HepG2 (cell line): Measurements from ENCODE around the gene SMYD4. TPM values are rescaled to one million over a fixed set of nuclear protein-coding genes. Genes with fewer than 3 reads are reported as not detected.
A peak's percentile ranks its signal among the peaks of the same experiment; 100 is the strongest.

Experiments used
- ATAC-seq: fragments of 200-7000 bp; cut with Tn5 transposase; 3 replicates; pipeline ENCODE4 v1.9.1; 2020; ENCODE audit warnings: mild to moderate bottlenecking, moderate library complexity
- BruUV-seq: library from RNA; stranded (reverse); fragments of 400-500 nt; replicated peaks from 2 replicates; lab custom pipeline; 2021; lab: Mats Ljungman, UMichigan
- CTCF ChIA-PET: fragments of 300-600 bp; formaldehyde crosslinking; extraction: SDS; loops from one replicate; lab custom pipeline; 2021; ENCODE audit warnings: low total read pairs, inconsistent platforms, low intra/inter-chr PET ratio; lab: Yijun Ruan, JAX
- POLR2A ChIA-PET: fragments of 350-600 bp; sonication (Branson Sonifier 250); formaldehyde crosslinking; loops from one replicate; lab custom pipeline; 2020; ENCODE audit warnings: antibody characterized with exemption, inconsistent platforms; lab: Yijun Ruan, JAX
- DNase-seq: peaks from one replicate; pipeline ENCODE4 v3.0.0-alpha.2; 2015; ENCODE audit warnings: low spot score
- FAIRE-seq: peaks from 3 replicates; lab custom pipeline; 2011; peaks lifted over from hg19 to GRCh38; lab: Jason Lieb, UNC
- H2AFZ ChIP-seq: one replicate; pipeline ENCODE4 v1.6.1; 2011; ENCODE audit warnings: low read length, inconsistent platforms
- H3K27ac ChIP-seq: fragments of 300-600 bp; 3 replicates; pipeline ENCODE4 v1.8.0; 2011; ENCODE audit warnings: mixed run types, mild to moderate bottlenecking, mixed read lengths, low read length, inconsistent platforms; ENCODE audit not compliant: insufficient read depth; ENCODE audit errors: extremely low read length
- H3K27me3 ChIP-seq, 2 experiments: fragments of 200-600 bp in 1 of 2; 2 replicates in 1 of 2; 3 replicates in 1 of 2; pipeline versions ENCODE4 v1.6.0 to v1.8.0; 2011; ENCODE audit warnings: low read length in 2 of 2, mild to moderate bottlenecking in 2 of 2, moderate library complexity in 2 of 2, inconsistent platforms in 1 of 2; ENCODE audit not compliant: insufficient read depth in 2 of 2, control insufficient read depth in 1 of 2
- H3K36me3 ChIP-seq, 2 experiments: fragments of 200-600 bp in 1 of 2; replicated peaks in 1 of 2; 2 replicates in 1 of 2; 3 replicates in 1 of 2; pipeline versions ENCODE4 v1.5.1 to v1.8.0; 2011; ENCODE audit warnings: low read length in 2 of 2, inconsistent platforms in 1 of 2; ENCODE audit not compliant: insufficient read depth in 2 of 2, control insufficient read depth in 1 of 2
- H3K4me1 ChIP-seq: 2 replicates; pipeline ENCODE4 v1.5.1; 2012; ENCODE audit warnings: low read length, inconsistent platforms; ENCODE audit not compliant: insufficient read depth
- H3K4me2 ChIP-seq: 2 replicates; pipeline ENCODE4 v1.6.0; 2011; ENCODE audit warnings: low read depth, low read length, inconsistent platforms
- H3K4me3 ChIP-seq, 3 experiments: fragments of 200-600 bp in 1 of 3; sonication (generic), shearing (Covaris generic) in 1 of 3; replicated peaks in 1 of 3; 2 replicates each; pipeline ENCODE4 v1.5.1; 2011 to 2016; ENCODE audit warnings: low read length in 3 of 3, inconsistent platforms in 2 of 3, low read depth in 2 of 3, mild to moderate bottlenecking in 2 of 3, control low read depth in 1 of 3, mixed read lengths in 1 of 3; ENCODE audit not compliant: insufficient read depth in 1 of 3
- H3K79me2 ChIP-seq: one replicate; pipeline ENCODE4 v1.6.1; 2011; ENCODE audit warnings: low read length, inconsistent platforms; ENCODE audit not compliant: insufficient read depth
- H3K9ac ChIP-seq: 2 replicates; pipeline ENCODE4 v1.6.0; 2011; ENCODE audit warnings: mild to moderate bottlenecking, low read depth, low read length, inconsistent platforms; ENCODE audit not compliant: insufficient read depth
- H3K9me3 ChIP-seq: 2 replicates; pipeline ENCODE4 v1.5.1; 2012; ENCODE audit warnings: mild to moderate bottlenecking, low read length
- H4K20me1 ChIP-seq: 2 replicates; pipeline ENCODE4 v1.6.0; 2011; ENCODE audit warnings: inconsistent platforms, mild to moderate bottlenecking, low read length, moderate library complexity; ENCODE audit not compliant: insufficient read depth
- AGO2 ChIP-seq: fragments of 200-400 bp; formaldehyde crosslinking; optimal IDR thresholded peaks from 2 replicates; pipeline ENCODE3; 2017; ENCODE audit warnings: mild to moderate bottlenecking, low read depth, low read length, moderate library complexity
- AKAP8 ChIP-seq: sonication (generic); formaldehyde crosslinking; IDR thresholded peaks from 2 replicates; pipeline ENCODE4 v1.5.1; 2020; ENCODE audit warnings: mild to moderate bottlenecking, missing genetic modification reagents
- BCL6 ChIP-seq: IDR thresholded peaks from 2 replicates; pipeline ENCODE4 v1.6.1; 2016; ENCODE audit warnings: missing genetic modification reagents, missing compliant biosample characterization
- HNRNPL ChIP-seq: fragments of 200-400 bp; formaldehyde crosslinking; IDR thresholded peaks from 2 replicates; pipeline ENCODE4 v1.6.1; 2017; ENCODE audit warnings: mild to moderate bottlenecking, low read depth, low read length
- NCOA5 ChIP-seq: sonication (generic); formaldehyde crosslinking; IDR thresholded peaks from 2 replicates; pipeline ENCODE4 v1.4.0; 2020; ENCODE audit warnings: missing genetic modification reagents
- NONO ChIP-seq, 2 experiments: fragments of 450-650 bp in 1 of 2; sonication (generic) in 1 of 2; formaldehyde crosslinking in 1 of 2; IDR thresholded peaks in 1 of 2; conservative IDR thresholded peaks in 1 of 2; 2 replicates each; pipeline versions ENCODE4 v1.6.1 to v1.8.0; 2017 to 2022; ENCODE audit warnings: mild to moderate bottlenecking in 1 of 2, missing genetic modification reagents in 1 of 2, moderate library complexity in 1 of 2
- POLR2A ChIP-seq, 2 experiments: IDR thresholded peaks; 2 replicates each; pipeline ENCODE4 v1.6.1; 2011; ENCODE audit warnings: low read depth in 2 of 2, low read length in 2 of 2, mild to moderate bottlenecking in 1 of 2, moderate library complexity in 1 of 2; ENCODE audit not compliant: insufficient read depth in 1 of 2
- RBFOX2 ChIP-seq: fragments of 200-400 bp; formaldehyde crosslinking; IDR thresholded peaks from 2 replicates; pipeline ENCODE4 v1.6.1; 2017; ENCODE audit warnings: low read depth, mild to moderate bottlenecking, low read length
- RBM22 ChIP-seq: fragments of 200-400 bp; formaldehyde crosslinking; optimal IDR thresholded peaks from 2 replicates; pipeline ENCODE3; 2017; ENCODE audit warnings: mild to moderate bottlenecking, low read length, moderate library complexity
- SRSF4 ChIP-seq: fragments of 200-400 bp; formaldehyde crosslinking; IDR thresholded peaks from one replicate; pipeline ENCODE4 v1.6.1; 2018; ENCODE audit warnings: mild to moderate bottlenecking, low read depth, low read length, moderate library complexity; ENCODE audit not compliant: poor library complexity, severe bottlenecking
- SSRP1 ChIP-seq: IDR thresholded peaks from 2 replicates; pipeline ENCODE4 v1.6.1; 2016; ENCODE audit warnings: control low read depth
- ZNF136 ChIP-seq: sonication (generic); formaldehyde crosslinking; IDR thresholded peaks from 2 replicates; pipeline ENCODE4 v1.8.1; 2022; ENCODE audit warnings: low read depth, mild to moderate bottlenecking, moderate library complexity, missing genetic modification reagents
- ZNF777 ChIP-seq: sonication (generic); formaldehyde crosslinking; IDR thresholded peaks from 2 replicates; pipeline ENCODE4 v1.4.0; 2020; ENCODE audit warnings: missing genetic modification reagents
- WGBS: methylation state at CpG from one replicate; pipeline ENCODE4 v1.1.6; 2017; ENCODE audit warnings: low lambda C conversion rate; 5-methylcytosine and 5-hydroxymethylcytosine counted together
- in situ Hi-C: cut with HindIII; loops from 2 replicates; pipeline ENCODE4 v1.10.0; 2017; ENCODE audit warnings: low pct_unique_long_range_greater_than_20kb; ENCODE audit not compliant: extremely low pct_ligation_motif_present
- intact Hi-C: fragments of 100-400 bp; cut with micrococcal nuclease; formaldehyde crosslinking; loops from one replicate; pipeline ENCODE4 v1.10.0; 2022; ENCODE audit not compliant: unreplicated experiment
- polyA plus RNA-seq, 8 experiments: library from polyadenylated mRNA; depleted of rRNA in 3 of 8; stranded (reverse) in 7 of 8; unstranded in 1 of 8; fragments of >200 nt; fragmentation: Illumina TruSeq in 4 of 8; extraction: Trizol in 4 of 8; gene quantifications; 2 replicates each; pipeline versions ENCODE4 v1.2.1 to v1.2.3, GENCODE V29; 2011 to 2016; ENCODE audit warnings: low read depth in 4 of 8, missing spikeins in 1 of 8, mixed read lengths in 1 of 8; ENCODE audit not compliant: insufficient read depth in 1 of 8
- total RNA-seq, 5 experiments: library from RNA; depleted of rRNA; stranded (reverse); fragments of >200 nt; fragmentation: Illumina TruSeq; extraction: Trizol; gene quantifications; 2 replicates each; pipeline ENCODE4 v1.2.3, GENCODE V29; 2016; ENCODE audit warnings: low read depth in 1 of 5
- TF ChIP-seq, protein P1 (sequence below): fragments of 450-650 bp; IDR thresholded peaks from 2 replicates; pipeline ENCODE4 v1.6.1; 2017; ENCODE audit warnings: mild to moderate bottlenecking
- TF ChIP-seq, protein P2 (sequence below): IDR thresholded peaks from 2 replicates; pipeline ENCODE4 v1.6.1; 2016; ENCODE audit warnings: mild to moderate bottlenecking, missing biosample characterization, missing genetic modification reagents
- TF ChIP-seq, protein P3 (sequence below): sonication (generic); formaldehyde crosslinking; conservative IDR thresholded peaks from 2 replicates; pipeline ENCODE4 v1.8.0; 2022; ENCODE audit warnings: missing genetic modification reagents

SMYD4 gene
- total and polyA plus RNA-seq, 2 of the 13 experiments (the other 11 are each of a cell fraction or from before 2014, with no cell fraction given): 7.4 to 11.3 TPM

DNA sequence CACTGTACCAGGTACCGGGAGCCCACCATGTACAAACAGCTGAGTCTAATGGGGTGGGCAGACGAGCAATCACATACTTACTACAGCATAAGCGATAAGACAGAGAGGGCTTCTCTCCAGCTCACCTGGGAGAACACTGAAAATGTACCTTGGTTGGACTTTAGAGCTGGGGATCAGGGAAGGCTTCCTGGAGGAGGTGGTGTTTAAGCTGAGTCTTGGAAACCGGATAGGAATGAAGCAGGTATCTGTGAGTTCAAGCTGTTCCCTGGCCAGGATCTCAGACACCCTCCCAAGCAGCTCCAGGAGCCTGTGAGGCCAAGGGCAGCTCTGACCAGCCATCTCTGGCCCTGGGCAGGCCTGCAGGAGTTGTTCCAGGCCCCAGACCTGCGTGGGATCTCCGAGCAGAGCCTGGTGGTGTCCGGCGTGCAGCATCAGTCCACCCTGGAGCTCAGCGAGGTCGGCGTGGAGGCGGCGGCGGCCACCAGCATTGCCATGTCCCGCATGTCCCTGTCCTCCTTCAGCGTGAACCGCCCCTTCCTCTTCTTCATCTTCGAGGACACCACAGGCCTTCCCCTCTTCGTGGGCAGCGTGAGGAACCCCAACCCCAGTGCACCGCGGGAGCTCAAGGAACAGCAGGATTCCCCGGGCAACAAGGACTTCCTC lies 75.8 kb downstream of the SMYD4 start (continued):
- TF ChIP-seq, protein P1, sequence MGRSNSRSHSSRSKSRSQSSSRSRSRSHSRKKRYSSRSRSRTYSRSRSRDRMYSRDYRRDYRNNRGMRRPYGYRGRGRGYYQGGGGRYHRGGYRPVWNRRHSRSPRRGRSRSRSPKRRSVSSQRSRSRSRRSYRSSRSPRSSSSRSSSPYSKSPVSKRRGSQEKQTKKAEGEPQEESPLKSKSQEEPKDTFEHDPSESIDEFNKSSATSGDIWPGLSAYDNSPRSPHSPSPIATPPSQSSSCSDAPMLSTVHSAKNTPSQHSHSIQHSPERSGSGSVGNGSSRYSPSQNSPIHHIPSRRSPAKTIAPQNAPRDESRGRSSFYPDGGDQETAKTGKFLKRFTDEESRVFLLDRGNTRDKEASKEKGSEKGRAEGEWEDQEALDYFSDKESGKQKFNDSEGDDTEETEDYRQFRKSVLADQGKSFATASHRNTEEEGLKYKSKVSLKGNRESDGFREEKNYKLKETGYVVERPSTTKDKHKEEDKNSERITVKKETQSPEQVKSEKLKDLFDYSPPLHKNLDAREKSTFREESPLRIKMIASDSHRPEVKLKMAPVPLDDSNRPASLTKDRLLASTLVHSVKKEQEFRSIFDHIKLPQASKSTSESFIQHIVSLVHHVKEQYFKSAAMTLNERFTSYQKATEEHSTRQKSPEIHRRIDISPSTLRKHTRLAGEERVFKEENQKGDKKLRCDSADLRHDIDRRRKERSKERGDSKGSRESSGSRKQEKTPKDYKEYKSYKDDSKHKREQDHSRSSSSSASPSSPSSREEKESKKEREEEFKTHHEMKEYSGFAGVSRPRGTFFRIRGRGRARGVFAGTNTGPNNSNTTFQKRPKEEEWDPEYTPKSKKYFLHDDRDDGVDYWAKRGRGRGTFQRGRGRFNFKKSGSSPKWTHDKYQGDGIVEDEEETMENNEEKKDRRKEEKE: no peak
- TF ChIP-seq POLR2A (IDR thresholded peaks at IDR 0.05; ENCODE audit: insufficient read depth in 1 of 2, low read depth in 2 of 2, low read length in 2 of 2) (peak in 1 of 2 experiments; percentile 60; a peak in 1 of 4 replicates), SRSF4 (peak; percentile 39)

DNA sequence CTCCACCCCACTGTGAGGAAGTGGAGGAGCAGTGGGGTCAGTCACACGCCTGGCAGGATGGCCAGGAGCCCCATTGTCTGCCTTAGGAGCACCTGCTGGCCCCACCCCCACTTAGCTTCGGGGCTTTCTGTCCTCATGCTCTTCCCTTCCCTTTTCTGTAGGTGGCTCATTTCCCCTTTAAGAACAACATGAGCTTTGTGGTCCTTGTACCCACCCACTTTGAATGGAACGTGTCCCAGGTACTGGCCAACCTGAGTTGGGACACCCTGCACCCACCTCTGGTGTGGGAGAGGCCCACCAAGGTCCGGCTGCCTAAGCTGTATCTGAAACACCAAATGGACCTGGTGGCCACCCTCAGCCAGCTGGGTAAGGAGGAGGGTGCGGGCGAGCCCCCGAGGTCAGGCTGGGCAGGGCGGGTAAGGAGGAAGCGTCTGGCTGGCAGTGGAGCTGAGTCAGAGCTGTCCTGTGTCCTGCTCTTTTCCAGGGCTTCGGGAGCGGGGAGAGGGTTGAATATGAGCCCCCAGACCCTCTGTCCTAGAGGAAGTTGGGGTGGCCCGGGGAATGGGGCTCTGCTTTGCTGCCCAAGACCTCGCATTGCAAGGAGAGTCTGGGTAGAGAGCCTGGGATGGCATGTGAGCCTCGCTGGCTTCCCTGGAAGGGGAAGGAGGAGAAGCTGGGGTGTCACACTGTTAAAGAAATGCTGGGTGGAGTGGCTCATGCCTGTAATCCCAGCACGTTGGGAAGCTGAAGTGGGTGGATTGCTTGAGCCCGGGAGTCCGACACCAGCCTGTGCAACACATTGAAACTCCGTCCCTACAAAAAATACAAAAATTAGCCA lies 77.1 kb downstream of the SMYD4 start:
- H3K9me3 ChIP-seq: no peaks in the 10 kb centered on the region
- no peak overlapping the region for H2AFZ ChIP-seq
- FAIRE-seq (no peak), ATAC-seq (no peak), DNase-seq (no peak)
- H3K4me2 ChIP-seq: no peak overlapping the region
- no peaks in the 10 kb centered on the region for H3K79me2 ChIP-seq
- BruUV-seq: no TSS peak
- peaks cover 20% of the 10 kb centered on the region; the same call in 1 of the 2 replicates for H4K20me1 ChIP-seq
- H3K36me3 ChIP-seq: peaks cover 8 to 20% of the 10 kb centered on the region in 2 experiments; a peak in 3 of 5 replicates
- POLR2A ChIA-PET: interaction anchor here (0.9 to 16.4 kb wide), 9 partner anchors 8 to 58 kb away, joined by 3 to 299 read pairs (median 7); partner anchors contain the start of genes SERPINF1, SERPINF2 and WDR81
- H3K9ac ChIP-seq: no peak overlapping the region
- no peak overlapping the region for H3K4me3 ChIP-seq
- H3K27ac ChIP-seq: peak overlapping the region; percentile 19
- 89% methylated on average over 17 of the region's 18 CpGs for WGBS
- H3K27me3 ChIP-seq: no peaks in the 10 kb centered on the region
- in situ Hi-C loops (no loop called here), intact Hi-C loops (no loop called here)
- peaks cover 60% of the 10 kb centered on the region for H3K4me1 ChIP-seq
- CTCF ChIA-PET: no interaction called here
- TF ChIP-seq NONO (IDR thresholded peaks at IDR 0.05): no peak
- TF ChIP-seq NONO (CRISPR knock-in tag; conservative IDR thresholded peaks at IDR 0.05): 0 out of 2 replicates have a peak, but pooled peaks have one; percentile 26
- TF ChIP-seq RBFOX2: peak; percentile 65; the same call in 1 of the 2 replicates
- TF ChIP-seq, protein P2, sequence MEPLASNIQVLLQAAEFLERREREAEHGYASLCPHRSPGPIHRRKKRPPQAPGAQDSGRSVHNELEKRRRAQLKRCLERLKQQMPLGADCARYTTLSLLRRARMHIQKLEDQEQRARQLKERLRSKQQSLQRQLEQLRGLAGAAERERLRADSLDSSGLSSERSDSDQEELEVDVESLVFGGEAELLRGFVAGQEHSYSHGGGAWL (CRISPR knock-in tag): 0 out of 2 replicates have a peak, but pooled peaks have one; percentile 19
- peak; percentile 95 for TF ChIP-seq AGO2
- 0 out of 2 replicates have a peak, but pooled peaks have one; percentile 5 for TF ChIP-seq BCL6 (CRISPR knock-in tag)
- 0 out of 2 replicates have a peak, but pooled peaks have one; percentile 24 for TF ChIP-seq ZNF777 (CRISPR knock-in tag)
- TF ChIP-seq, protein P3, sequence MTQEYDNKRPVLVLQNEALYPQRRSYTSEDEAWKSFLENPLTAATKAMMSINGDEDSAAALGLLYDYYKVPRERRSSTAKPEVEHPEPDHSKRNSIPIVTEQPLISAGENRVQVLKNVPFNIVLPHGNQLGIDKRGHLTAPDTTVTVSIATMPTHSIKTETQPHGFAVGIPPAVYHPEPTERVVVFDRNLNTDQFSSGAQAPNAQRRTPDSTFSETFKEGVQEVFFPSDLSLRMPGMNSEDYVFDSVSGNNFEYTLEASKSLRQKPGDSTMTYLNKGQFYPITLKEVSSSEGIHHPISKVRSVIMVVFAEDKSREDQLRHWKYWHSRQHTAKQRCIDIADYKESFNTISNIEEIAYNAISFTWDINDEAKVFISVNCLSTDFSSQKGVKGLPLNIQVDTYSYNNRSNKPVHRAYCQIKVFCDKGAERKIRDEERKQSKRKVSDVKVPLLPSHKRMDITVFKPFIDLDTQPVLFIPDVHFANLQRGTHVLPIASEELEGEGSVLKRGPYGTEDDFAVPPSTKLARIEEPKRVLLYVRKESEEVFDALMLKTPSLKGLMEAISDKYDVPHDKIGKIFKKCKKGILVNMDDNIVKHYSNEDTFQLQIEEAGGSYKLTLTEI (CRISPR knock-in tag): no peak
- no peak for TF ChIP-seq ZNF136 (CRISPR knock-in tag)
- TF ChIP-seq HNRNPL: 0 out of 2 replicates have a peak, but pooled peaks have one; percentile 46
- TF ChIP-seq AKAP8 (CRISPR knock-in tag): 0 out of 2 replicates have a peak, but pooled peaks have one; percentile 27
- 0 out of 2 replicates have a peak, but pooled peaks have one; percentile 30 for TF ChIP-seq SSRP1 (CRISPR knock-in tag)
- no peak for TF ChIP-seq NCOA5
- peak; percentile 78 for TF ChIP-seq RBM22
